Measurements from ENCODE around the gene SYT2. TPM values are rescaled to one million over a fixed set of nuclear protein-coding genes. Genes with fewer than 3 reads are reported as not detected.
A peak's percentile ranks its signal among the peaks of the same experiment; 100 is the strongest.
"Not testable (repeated sequence)": the region's sequence is repeated elsewhere in the genome, so short reads cannot be mapped to it uniquely, and the experiment has no call there.

SYT2 gene
- total and polyA plus RNA-seq, 11 donors, result 0.03 to 0.09 (median 0.06) TPM; not detected in 6

DNA sequence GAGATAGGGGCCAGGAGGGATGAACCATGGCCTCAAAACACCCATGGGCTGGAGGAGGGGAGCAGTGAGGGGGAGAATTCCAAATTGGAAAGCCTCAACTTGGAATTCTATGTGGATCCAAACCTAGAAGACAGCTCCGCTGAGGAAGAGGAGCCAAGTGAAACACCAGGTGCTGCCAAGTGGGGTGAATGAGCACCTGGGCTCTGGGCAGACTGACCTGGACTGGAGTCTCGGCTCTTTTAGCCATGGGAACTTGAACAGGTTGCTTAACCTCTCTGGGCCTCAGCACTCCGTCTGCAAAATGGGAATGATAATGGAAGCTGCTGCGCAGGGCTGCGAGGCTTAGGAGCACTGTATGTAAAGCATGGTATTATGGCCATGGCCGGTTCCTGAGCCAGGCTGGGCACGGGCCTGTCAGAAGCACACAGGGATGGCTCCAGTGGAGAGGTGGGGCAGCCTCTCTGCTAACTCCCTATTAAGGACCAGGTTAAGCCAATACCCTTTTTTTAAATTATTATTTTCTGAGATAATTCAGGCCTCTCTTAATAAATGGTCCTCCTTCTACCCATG, 81.5 kb downstream of the SYT2 start:
- intact Hi-C loops (cut with DNase I), result loop anchor here in 3 of 10 donors (5.0 to 10.0 kb wide), 2 partner anchors 41 to 284 kb away; partner anchors contain the start of genes PPP1R12B (in 3 of the 3) and UBE2T (in 3 of the 3)
- Histone ChIP-seq H3K27ac (peak overlapping the region in 1 of 12 donors; percentile 15), H3K4me1 (peaks cover 0 to 20% (median 9%) of the 10 kb centered on the region in 12 donors), H3K36me3 (no peaks in the 10 kb centered on the region), H3K4me3 (no peak overlapping the region), H3K27me3 (peaks cover 0 to 64% (median 0%) of the 10 kb centered on the region in 9 donors), H3K9me3 (no peaks in the 10 kb centered on the region)
- TF ChIP-seq, protein P1, sequence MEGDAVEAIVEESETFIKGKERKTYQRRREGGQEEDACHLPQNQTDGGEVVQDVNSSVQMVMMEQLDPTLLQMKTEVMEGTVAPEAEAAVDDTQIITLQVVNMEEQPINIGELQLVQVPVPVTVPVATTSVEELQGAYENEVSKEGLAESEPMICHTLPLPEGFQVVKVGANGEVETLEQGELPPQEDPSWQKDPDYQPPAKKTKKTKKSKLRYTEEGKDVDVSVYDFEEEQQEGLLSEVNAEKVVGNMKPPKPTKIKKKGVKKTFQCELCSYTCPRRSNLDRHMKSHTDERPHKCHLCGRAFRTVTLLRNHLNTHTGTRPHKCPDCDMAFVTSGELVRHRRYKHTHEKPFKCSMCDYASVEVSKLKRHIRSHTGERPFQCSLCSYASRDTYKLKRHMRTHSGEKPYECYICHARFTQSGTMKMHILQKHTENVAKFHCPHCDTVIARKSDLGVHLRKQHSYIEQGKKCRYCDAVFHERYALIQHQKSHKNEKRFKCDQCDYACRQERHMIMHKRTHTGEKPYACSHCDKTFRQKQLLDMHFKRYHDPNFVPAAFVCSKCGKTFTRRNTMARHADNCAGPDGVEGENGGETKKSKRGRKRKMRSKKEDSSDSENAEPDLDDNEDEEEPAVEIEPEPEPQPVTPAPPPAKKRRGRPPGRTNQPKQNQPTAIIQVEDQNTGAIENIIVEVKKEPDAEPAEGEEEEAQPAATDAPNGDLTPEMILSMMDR (IDR thresholded peaks at IDR 0.05), result no peak
- WGBS, 4 donors, result 90 to 93% (median 91%) methylated on average over 7 of the region's 7 CpGs
- DNase-seq (no peak), ATAC-seq (no peak)

DNA sequence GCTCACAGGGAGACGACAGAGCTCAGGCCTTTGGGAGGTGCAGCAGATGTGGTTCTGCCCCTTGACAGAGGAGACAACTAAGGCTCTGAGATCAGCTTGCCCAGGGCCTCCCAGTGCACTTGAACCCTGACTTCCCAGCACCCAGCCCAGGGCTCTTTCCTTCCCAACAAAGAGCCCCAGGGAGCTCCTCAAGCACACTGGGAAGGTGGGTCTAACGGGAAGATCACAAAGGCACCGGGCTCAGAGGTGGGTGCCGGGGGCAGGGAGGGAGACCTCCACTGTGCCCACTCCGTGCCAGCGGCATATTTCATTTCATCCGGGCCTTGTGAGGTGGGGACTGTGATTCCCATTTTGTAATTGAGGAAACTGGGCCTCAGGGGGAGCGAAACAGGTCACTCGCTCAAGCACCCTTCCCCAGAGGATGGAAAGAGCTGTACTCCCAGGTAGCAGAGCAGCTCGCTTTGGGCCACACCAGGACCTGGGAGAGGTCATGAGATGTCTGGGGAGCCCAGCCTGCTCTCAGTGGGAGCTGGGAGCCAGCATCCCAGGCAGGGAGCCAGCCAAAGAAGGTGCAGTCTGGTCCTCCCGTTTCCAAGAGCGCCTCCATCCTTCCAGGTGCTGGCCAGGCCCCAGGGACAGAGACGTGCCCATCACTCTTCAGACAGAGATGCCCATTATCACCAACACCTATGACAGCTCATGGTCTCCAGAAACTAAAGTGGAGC, 82.3 kb downstream of the SYT2 start:
- Histone ChIP-seq H3K36me3 (no peaks in the 10 kb centered on the region), H3K4me3 (no peak overlapping the region), H3K9me3 (no peaks in the 10 kb centered on the region), H3K27ac (no peak overlapping the region), H3K4me1 (peaks cover 0 to 26% (median 13%) of the 10 kb centered on the region in 12 donors), H3K27me3 (peaks cover 0 to 64% (median 0%) of the 10 kb centered on the region in 9 donors)
- DNase-seq, result no peak
- 74 to 86% (median 79%) methylated on average over 13 of the region's 13 CpGs for WGBS, 4 donors
- TF ChIP-seq POLR2A (IDR thresholded peaks at IDR 0.05), result no peak
- ATAC-seq, result no peak
- intact Hi-C loops (cut with DNase I), result loop anchor here in 3 of 10 donors (5.0 to 10.0 kb wide), 2 partner anchors 41 to 283 kb away; partner anchors contain the start of genes PPP1R12B (in 3 of the 3) and UBE2T (in 3 of the 3)

DNA sequence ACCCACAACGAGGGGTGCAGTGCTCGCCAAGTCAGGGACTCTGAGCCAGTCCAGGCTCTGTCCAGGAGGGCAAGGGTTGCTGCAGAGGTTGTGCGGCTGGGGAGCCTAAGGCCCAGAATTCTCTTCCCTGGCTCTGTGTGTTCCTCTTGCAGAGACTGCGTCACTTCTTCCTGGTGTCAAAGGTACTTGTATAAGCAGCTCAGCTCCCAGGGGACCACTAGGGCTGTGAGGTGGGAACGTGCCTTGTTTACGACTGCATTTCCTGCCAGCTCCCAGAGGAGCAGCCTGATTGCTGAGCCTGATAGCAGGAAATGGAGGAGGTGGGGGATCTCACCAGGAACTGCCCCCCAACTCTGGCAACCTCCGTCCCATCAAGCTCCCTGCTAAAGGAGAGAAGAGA, 83.2 kb downstream of the SYT2 start:
- H3K27ac ChIP-seq, result peak overlapping the region in 4 of 12 donors; percentile 3 to 35 (median 31)
- H3K27me3 ChIP-seq, result peaks cover 0 to 64% (median 0%) of the 10 kb centered on the region in 9 donors
- H3K4me3 ChIP-seq, H3K36me3 ChIP-seq, H3K9me3 ChIP-seq: not testable (repeated sequence)
- ATAC-seq (peak in 1 of 4 donors; percentile 67), DNase-seq (peak in 4 of 5 donors; percentile 43 to 74 (median 62))
- peaks cover 0 to 30% (median 16%) of the 10 kb centered on the region in 12 donors for H3K4me1 ChIP-seq
- WGBS, 4 donors, result 23 to 50% (median 38%) methylated on average over 6 to 7 of the region's 7 CpGs
- intact Hi-C loops (cut with DNase I), result loop anchor here in 3 of 10 donors (5.0 to 10.0 kb wide), 2 partner anchors 40 to 282 kb away; partner anchors contain the start of genes PPP1R12B (in 3 of the 3) and UBE2T (in 3 of the 3)

DNA sequence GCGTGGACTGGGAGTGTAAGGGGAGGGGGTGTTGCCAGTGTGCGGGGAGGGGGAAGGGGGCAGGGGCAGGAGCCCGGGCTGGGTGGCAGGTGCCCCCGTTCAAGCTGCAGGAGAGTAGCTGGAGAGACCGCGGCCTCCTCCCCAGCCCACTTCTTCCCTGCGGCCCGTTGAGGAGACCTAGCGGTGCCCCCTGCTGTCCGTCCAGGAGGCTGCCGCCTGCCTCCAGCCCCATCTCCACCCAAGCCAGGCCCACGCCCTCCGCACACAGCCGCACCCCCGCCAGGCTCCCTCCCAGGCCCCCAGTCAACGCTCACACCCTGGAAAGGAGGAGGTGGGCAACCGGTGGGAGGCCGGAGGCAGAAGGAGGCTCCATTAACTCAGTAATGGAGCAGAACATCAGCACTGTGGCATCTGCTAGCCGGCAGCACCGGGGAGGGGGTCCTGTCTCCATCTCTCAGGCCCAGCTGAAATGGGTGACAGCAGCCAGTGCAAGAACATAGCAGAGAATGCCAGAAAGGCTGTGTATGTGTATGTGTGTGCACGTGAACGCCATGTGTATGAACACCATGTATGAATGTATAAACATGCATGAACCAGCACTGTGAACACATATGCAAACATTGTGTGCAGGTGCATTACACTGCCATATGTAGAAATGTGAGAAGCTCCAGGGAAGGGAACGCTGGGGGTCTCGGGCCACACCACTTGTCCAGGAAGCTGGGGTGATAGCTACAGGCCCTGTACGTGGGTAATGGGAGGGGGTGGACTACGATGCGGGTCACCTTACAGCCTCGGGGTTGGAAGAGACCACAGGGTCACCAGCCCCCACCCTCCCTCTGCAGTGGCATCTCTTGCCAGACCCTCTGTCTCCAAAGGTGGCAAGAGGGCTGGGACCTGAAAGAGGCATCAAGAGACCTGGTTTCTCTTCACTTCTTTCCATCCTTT, 84.6 kb downstream of the SYT2 start:
- intact Hi-C loops (cut with DNase I), result loop anchor here in 3 of 10 donors (5.0 to 10.0 kb wide), 2 partner anchors 38 to 281 kb away; partner anchors contain the start of genes PPP1R12B (in 3 of the 3) and UBE2T (in 3 of the 3)
- Histone ChIP-seq H3K9me3 (no peaks in the 10 kb centered on the region), H3K4me1 (peaks cover 0 to 30% (median 16%) of the 10 kb centered on the region in 12 donors), H3K27ac (no peak overlapping the region), H3K27me3 (peaks cover 0 to 65% (median 0%) of the 10 kb centered on the region in 9 donors), H3K36me3 (no peaks in the 10 kb centered on the region), H3K4me3 (no peak overlapping the region)
- ATAC-seq (peak; percentile 64 to 84 (median 81)), DNase-seq (peak; percentile 69 to 87 (median 77))
- 33 to 38% (median 36%) methylated on average over 23 to 28 of the region's 28 CpGs for WGBS, 4 donors
- TF ChIP-seq, protein P1 (IDR thresholded peaks at IDR 0.05), result peak; percentile 55 to 80 (median 68)
- no peak for TF ChIP-seq POLR2A (IDR thresholded peaks at IDR 0.05)

Data from heart left ventricle (tissue), 16 donors.